ENCODE measurements around the gene WFDC12.
"Not testable (repeated sequence)": the region's sequence is repeated elsewhere in the genome, so short reads cannot be mapped to it uniquely, and the experiment has no call there.

Gene WFDC12

GRCh38 chr20:45149062-45149461 lies 24.8 kb upstream of the WFDC12 start:
- H3K9me3 ChIP-seq (ENCODE audit: control insufficient read depth, low read length): no peaks in the 10 kb centered on the region
- no peak overlapping the region for H3K27ac ChIP-seq (ENCODE audit: low read depth, low read length, severe bottlenecking)
- no peaks in the 10 kb centered on the region for H3K36me3 ChIP-seq (ENCODE audit: control insufficient read depth, insufficient read depth, low read length)
- no peak overlapping the region for H3K4me3 ChIP-seq (ENCODE audit: extremely low read depth, insufficient read depth, low read length, poor library complexity, severe bottlenecking)
- no peaks in the 10 kb centered on the region for H3K4me1 ChIP-seq (ENCODE audit: control insufficient read depth, insufficient read depth, low read length, poor library complexity, severe bottlenecking)
- WGBS, 2 experiments (ENCODE audit: insufficient coverage in 2 of 2): 76 to 92% methylated on average over 2 of the region's 3 CpGs

- WGBS, 2 experiments (ENCODE audit: insufficient coverage in 2 of 2): 80 to 89% methylated on average over 1 of the region's 4 CpGs
- Histone ChIP-seq H3K27ac (ENCODE audit: low read depth, low read length, severe bottlenecking) (no peak overlapping the region), H3K4me3 (ENCODE audit: extremely low read depth, insufficient read depth, low read length, poor library complexity, severe bottlenecking) (no peak overlapping the region), H3K4me1 (ENCODE audit: control insufficient read depth, insufficient read depth, low read length, poor library complexity, severe bottlenecking) (no peaks in the 10 kb centered on the region), H3K36me3 (ENCODE audit: control insufficient read depth, insufficient read depth, low read length) (no peaks in the 10 kb centered on the region), H3K9me3 (ENCODE audit: control insufficient read depth, low read length) (no peaks in the 10 kb centered on the region)
These were observed 16.6 kb upstream of the WFDC12 start for GRCh38 chr20:45140836-45141235.

GRCh38 chr20:45139733-45140375 lies 15.6 kb upstream of the WFDC12 start:
- 73 to 100% methylated on average over 1 of the region's 5 CpGs for WGBS, 2 experiments (ENCODE audit: insufficient coverage in 2 of 2)
- not testable (repeated sequence) for H3K9me3 ChIP-seq (ENCODE audit: control insufficient read depth, low read length); H3K27ac ChIP-seq (ENCODE audit: low read depth, low read length, severe bottlenecking); H3K36me3 ChIP-seq (ENCODE audit: control insufficient read depth, insufficient read depth, low read length); H3K4me1 ChIP-seq (ENCODE audit: control insufficient read depth, insufficient read depth, low read length, poor library complexity, severe bottlenecking); H3K4me3 ChIP-seq (ENCODE audit: extremely low read depth, insufficient read depth, low read length, poor library complexity, severe bottlenecking)

GRCh38 chr20:45138561-45139300 lies 14.5 kb upstream of the WFDC12 start:
- Histone ChIP-seq H3K9me3 (ENCODE audit: control insufficient read depth, low read length) (no peaks in the 10 kb centered on the region), H3K27ac (ENCODE audit: low read depth, low read length, severe bottlenecking) (no peak overlapping the region), H3K4me3 (ENCODE audit: extremely low read depth, insufficient read depth, low read length, poor library complexity, severe bottlenecking) (no peak overlapping the region), H3K4me1 (ENCODE audit: control insufficient read depth, insufficient read depth, low read length, poor library complexity, severe bottlenecking) (no peaks in the 10 kb centered on the region), H3K36me3 (ENCODE audit: control insufficient read depth, insufficient read depth, low read length) (no peaks in the 10 kb centered on the region)
- WGBS, 2 experiments (ENCODE audit: insufficient coverage in 2 of 2): 57 to 63% methylated on average over 16 to 17 of the region's 20 CpGs

- H3K9me3 ChIP-seq (ENCODE audit: control insufficient read depth, low read length): no peaks in the 10 kb centered on the region
- 71 to 85% methylated on average over 1 to 2 of the region's 2 CpGs for WGBS, 2 experiments (ENCODE audit: insufficient coverage in 2 of 2)
- H3K27ac ChIP-seq (ENCODE audit: low read depth, low read length, severe bottlenecking): no peak overlapping the region
- no peak overlapping the region for H3K4me3 ChIP-seq (ENCODE audit: extremely low read depth, insufficient read depth, low read length, poor library complexity, severe bottlenecking)
- H3K4me1 ChIP-seq (ENCODE audit: control insufficient read depth, insufficient read depth, low read length, poor library complexity, severe bottlenecking): no peaks in the 10 kb centered on the region
- H3K36me3 ChIP-seq (ENCODE audit: control insufficient read depth, insufficient read depth, low read length): no peaks in the 10 kb centered on the region
These were observed 12.6 kb upstream of the WFDC12 start for GRCh38 chr20:45136911-45137310.

DNA sequence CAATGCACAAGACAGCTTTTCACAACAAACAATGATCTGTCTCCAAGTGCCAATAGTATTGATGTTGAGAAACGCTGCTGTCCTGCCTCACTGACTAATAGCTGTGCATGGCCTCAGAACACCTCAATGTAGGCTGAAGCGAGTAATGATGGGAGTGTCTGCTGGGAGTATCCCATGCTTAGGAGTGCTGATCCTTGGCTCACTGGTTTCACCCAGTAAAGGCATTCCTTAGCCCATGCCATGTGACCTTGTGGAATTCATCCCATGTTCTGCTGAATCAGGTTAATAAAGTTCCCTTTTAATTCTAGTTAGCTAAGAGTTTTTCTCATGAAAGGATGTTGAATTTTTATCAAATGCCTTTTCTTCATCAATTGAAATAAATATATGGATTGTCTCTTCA lies 3.8 kb upstream of the WFDC12 start:
- Histone ChIP-seq H3K9me3 (ENCODE audit: control insufficient read depth, low read length) (no peaks in the 10 kb centered on the region), H3K27ac (ENCODE audit: low read depth, low read length, severe bottlenecking) (no peak overlapping the region), H3K4me1 (ENCODE audit: control insufficient read depth, insufficient read depth, low read length, poor library complexity, severe bottlenecking) (no peaks in the 10 kb centered on the region), H3K36me3 (ENCODE audit: control insufficient read depth, insufficient read depth, low read length) (no peaks in the 10 kb centered on the region), H3K4me3 (ENCODE audit: extremely low read depth, insufficient read depth, low read length, poor library complexity, severe bottlenecking) (no peak overlapping the region)
- WGBS, 2 experiments (ENCODE audit: insufficient coverage in 2 of 2): 83 to 96% methylated on average over 2 of the region's 2 CpGs

- H3K4me1 ChIP-seq (ENCODE audit: control insufficient read depth, insufficient read depth, low read length, poor library complexity, severe bottlenecking): no peaks in the 10 kb centered on the region
- no peaks in the 10 kb centered on the region for H3K36me3 ChIP-seq (ENCODE audit: control insufficient read depth, insufficient read depth, low read length)
- no peak overlapping the region for H3K4me3 ChIP-seq (ENCODE audit: extremely low read depth, insufficient read depth, low read length, poor library complexity, severe bottlenecking)
- 100% methylated on average over 1 of the region's 2 CpGs; no CpG with 5 or more reads in 1 of the 2 experiments for WGBS, 2 experiments (ENCODE audit: insufficient coverage in 2 of 2)
- no peak overlapping the region for H3K27ac ChIP-seq (ENCODE audit: low read depth, low read length, severe bottlenecking)
- H3K9me3 ChIP-seq (ENCODE audit: control insufficient read depth, low read length): no peaks in the 10 kb centered on the region
These were observed 2.9 kb downstream of the WFDC12 start for GRCh38 chr20:45121388-45121787.

DNA sequence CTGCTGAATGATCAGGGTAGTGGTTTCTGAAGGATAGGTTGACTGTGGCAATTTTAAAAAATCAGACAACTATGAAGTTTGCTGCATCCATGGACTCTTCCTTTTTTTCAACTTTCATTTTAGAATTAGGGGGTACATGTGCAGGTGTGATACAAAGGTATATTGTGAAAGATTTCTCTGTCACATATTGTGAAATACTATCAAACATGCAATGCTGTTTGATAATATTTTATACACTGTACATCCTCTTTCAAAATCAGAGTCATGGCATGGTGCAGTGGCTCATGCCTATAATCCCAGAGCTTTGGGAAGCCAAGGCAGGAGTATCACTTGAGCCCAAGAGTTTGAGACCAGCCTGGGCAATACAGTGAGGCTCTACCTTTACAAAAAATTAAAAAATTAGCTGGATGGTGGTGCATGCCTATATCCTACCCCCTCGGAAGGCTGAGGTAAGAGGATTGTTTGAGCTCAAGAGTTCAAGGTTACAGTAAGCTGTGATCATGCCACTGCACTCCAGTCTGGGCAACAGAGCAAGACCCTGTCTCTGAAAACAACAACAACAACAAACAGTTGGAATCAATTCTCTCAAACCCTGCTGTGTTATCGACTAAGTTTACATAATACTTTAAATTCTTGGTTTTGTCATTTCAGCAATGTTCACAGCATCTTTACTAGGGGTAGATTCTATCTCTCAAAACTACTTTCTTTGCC lies 4.6 kb downstream of the WFDC12 start:
- Histone ChIP-seq H3K27ac (ENCODE audit: low read depth, low read length, severe bottlenecking) (no peak overlapping the region), H3K4me1 (ENCODE audit: control insufficient read depth, insufficient read depth, low read length, poor library complexity, severe bottlenecking) (no peaks in the 10 kb centered on the region), H3K4me3 (ENCODE audit: extremely low read depth, insufficient read depth, low read length, poor library complexity, severe bottlenecking) (no peak overlapping the region), H3K36me3 (ENCODE audit: control insufficient read depth, insufficient read depth, low read length) (no peaks in the 10 kb centered on the region), H3K9me3 (ENCODE audit: control insufficient read depth, low read length) (no peaks in the 10 kb centered on the region)
- WGBS, 2 experiments (ENCODE audit: insufficient coverage in 2 of 2): 92% methylated on average over 2 of the region's 2 CpGs; no CpG with 5 or more reads in 1 of the 2 experiments

DNA sequence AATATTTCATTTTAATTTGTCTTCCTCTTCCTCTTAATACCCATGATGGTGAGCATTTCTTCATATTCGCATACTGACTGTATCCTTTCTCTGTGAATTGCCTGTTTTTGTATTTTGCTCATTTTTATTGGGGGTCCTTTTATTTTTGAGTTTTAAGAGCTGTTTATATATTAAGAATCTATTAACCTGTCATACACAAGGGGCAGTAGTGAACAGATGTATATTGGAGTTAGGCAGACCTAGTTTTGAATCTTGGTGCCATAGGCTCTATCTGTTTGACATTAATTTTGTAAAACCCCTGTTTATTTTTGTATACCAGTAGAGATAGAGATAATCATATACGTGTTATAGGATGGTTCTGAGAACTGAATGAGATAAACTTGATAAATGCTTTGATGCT lies 6.2 kb downstream of the WFDC12 start:
- Histone ChIP-seq H3K27ac (ENCODE audit: low read depth, low read length, severe bottlenecking) (no peak overlapping the region), H3K4me1 (ENCODE audit: control insufficient read depth, insufficient read depth, low read length, poor library complexity, severe bottlenecking) (no peaks in the 10 kb centered on the region), H3K36me3 (ENCODE audit: control insufficient read depth, insufficient read depth, low read length) (no peaks in the 10 kb centered on the region), H3K9me3 (ENCODE audit: control insufficient read depth, low read length) (no peaks in the 10 kb centered on the region), H3K4me3 (ENCODE audit: extremely low read depth, insufficient read depth, low read length, poor library complexity, severe bottlenecking) (no peak overlapping the region)
- WGBS, 2 experiments (ENCODE audit: insufficient coverage in 2 of 2): no CpG with 5 or more reads among the region's 2 CpGs

- H3K9me3 ChIP-seq (ENCODE audit: control insufficient read depth, low read length): no peaks in the 10 kb centered on the region
- 82 to 85% methylated on average over 3 to 4 of the region's 4 CpGs for WGBS, 2 experiments (ENCODE audit: insufficient coverage in 2 of 2)
- H3K4me3 ChIP-seq (ENCODE audit: extremely low read depth, insufficient read depth, low read length, poor library complexity, severe bottlenecking): no peak overlapping the region
- no peaks in the 10 kb centered on the region for H3K36me3 ChIP-seq (ENCODE audit: control insufficient read depth, insufficient read depth, low read length)
- no peak overlapping the region for H3K27ac ChIP-seq (ENCODE audit: low read depth, low read length, severe bottlenecking)
- H3K4me1 ChIP-seq (ENCODE audit: control insufficient read depth, insufficient read depth, low read length, poor library complexity, severe bottlenecking): no peaks in the 10 kb centered on the region
These were observed 6.7 kb downstream of the WFDC12 start for GRCh38 chr20:45117581-45117980.

DNA sequence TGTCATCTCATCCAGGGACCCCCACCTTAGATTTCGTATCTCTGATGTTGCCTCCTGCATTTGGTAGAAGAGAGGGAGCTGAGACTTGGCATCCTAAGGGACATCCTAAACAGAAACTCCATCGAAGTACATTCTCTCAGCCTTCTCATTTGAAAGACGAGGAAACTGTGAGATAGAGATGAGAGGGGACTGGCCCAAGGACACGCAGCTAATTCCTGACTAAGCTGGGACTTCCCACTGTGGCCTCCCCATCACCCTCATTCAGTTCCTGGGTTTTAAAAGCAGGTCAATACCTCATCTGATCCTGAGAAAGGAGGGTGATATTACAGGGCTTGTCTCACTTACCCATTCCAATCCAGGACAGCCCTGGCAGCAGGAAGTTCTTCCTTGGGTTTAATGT lies 8.4 kb downstream of the WFDC12 start:
- no peak overlapping the region for H3K27ac ChIP-seq (ENCODE audit: low read depth, low read length, severe bottlenecking)
- WGBS, 2 experiments (ENCODE audit: insufficient coverage in 2 of 2): 90 to 91% methylated on average over 3 to 4 of the region's 4 CpGs
- H3K36me3 ChIP-seq (ENCODE audit: control insufficient read depth, insufficient read depth, low read length): no peaks in the 10 kb centered on the region
- H3K4me1 ChIP-seq (ENCODE audit: control insufficient read depth, insufficient read depth, low read length, poor library complexity, severe bottlenecking): no peaks in the 10 kb centered on the region
- H3K9me3 ChIP-seq (ENCODE audit: control insufficient read depth, low read length): no peaks in the 10 kb centered on the region
- no peak overlapping the region for H3K4me3 ChIP-seq (ENCODE audit: extremely low read depth, insufficient read depth, low read length, poor library complexity, severe bottlenecking)
